Activated CD8-positive, alpha-beta memory T cell treated with anti-CD3 and anti-CD28 coated beads for 4 hours (primary cell): ENCODE measurements around the gene RASGRP2.
A peak's percentile ranks its signal among the peaks of the same experiment; 100 is the strongest.

Experiments
- DNase-seq, 2 donors: peaks; one replicate each; pipeline ENCODE4 v3.0.0-alpha.2; 2020; ENCODE audit warnings: low read depth in 2 of 2

Gene RASGRP2

GRCh38 chr11:64743591-64744543 is at the start of gene RASGRP2:
Gene RASGRP2, minus strand, starts transcription at chr11:64744142. Its CDS starts 1,276 bp downstream, at chr11:64742866.
- DNase-seq, result peak; percentile 63 to 67

GRCh38 chr11:64792482-64792881 is 48.5 kb upstream of the RASGRP2 start:
- DNase-seq, result no peak

GRCh38 chr11:64791781-64792291 is 47.9 kb upstream of the RASGRP2 start:
- DNase-seq, result no peak

GRCh38 chr11:64790205-64791095 is 46.5 kb upstream of the RASGRP2 start:
- no peak for DNase-seq

GRCh38 chr11:64789331-64790204 is 45.6 kb upstream of the RASGRP2 start:
- DNase-seq, result no peak

GRCh38 chr11:64788321-64789215 is 44.6 kb upstream of the RASGRP2 start:
- DNase-seq, result no peak

- no peak for DNase-seq
Measured at GRCh38 chr11:64787526-64788320, 43.8 kb upstream of the RASGRP2 start.

- DNase-seq, result no peak
Measured at GRCh38 chr11:64786308-64786707, 42.4 kb upstream of the RASGRP2 start.

- no peak for DNase-seq
Measured at GRCh38 chr11:64784813-64785581, 41.1 kb upstream of the RASGRP2 start.

- peak; percentile 97 to 99 for DNase-seq
Measured at GRCh38 chr11:64778473-64779298, 34.7 kb upstream of the RASGRP2 start, which contains the start of gene SF1. Gene SF1, minus strand, starts transcription at chr11:64778542. Its CDS starts 150 bp downstream, at chr11:64778392.

- DNase-seq, result no peak
Measured at GRCh38 chr11:64778223-64778472, 34.2 kb upstream of the RASGRP2 start.

GRCh38 chr11:64777449-64778222 is 33.7 kb upstream of the RASGRP2 start:
- peak; percentile 61 to 64 for DNase-seq

- no peak for DNase-seq
Measured at GRCh38 chr11:64776875-64777274, 32.9 kb upstream of the RASGRP2 start.

GRCh38 chr11:64776425-64776824 is 32.5 kb upstream of the RASGRP2 start:
- DNase-seq, result no peak

GRCh38 chr11:64774144-64774543 is 30.2 kb upstream of the RASGRP2 start:
- no peak for DNase-seq

- no peak for DNase-seq
Measured at GRCh38 chr11:64772303-64773018, 28.5 kb upstream of the RASGRP2 start.
